LNCaP clone FGC (cell line): Measurements from ENCODE around the gene NAA80.
"Not testable (repeated sequence)": the region's sequence is repeated elsewhere in the genome, so short reads cannot be mapped to it uniquely, and the experiment has no call there.

ENCODE experiments used
- DNase-seq: peaks from one replicate; pipeline ENCODE4 v3.0.0-alpha.2; 2011; ENCODE audit warnings: low read depth
- H3K4me3 ChIP-seq: 2 replicates; pipeline ENCODE4 v1.5.1; 2011; ENCODE audit warnings: mild to moderate bottlenecking, low read depth, low read length, control low read depth
- TF ChIP-seq, protein P1 (sequence below): IDR thresholded peaks from 2 replicates; pipeline ENCODE4 v1.5.1; 2012; ENCODE audit warnings: mild to moderate bottlenecking; ENCODE audit not compliant: control insufficient read depth, insufficient read depth; ENCODE audit errors: extremely low read depth

Gene NAA80

DNA sequence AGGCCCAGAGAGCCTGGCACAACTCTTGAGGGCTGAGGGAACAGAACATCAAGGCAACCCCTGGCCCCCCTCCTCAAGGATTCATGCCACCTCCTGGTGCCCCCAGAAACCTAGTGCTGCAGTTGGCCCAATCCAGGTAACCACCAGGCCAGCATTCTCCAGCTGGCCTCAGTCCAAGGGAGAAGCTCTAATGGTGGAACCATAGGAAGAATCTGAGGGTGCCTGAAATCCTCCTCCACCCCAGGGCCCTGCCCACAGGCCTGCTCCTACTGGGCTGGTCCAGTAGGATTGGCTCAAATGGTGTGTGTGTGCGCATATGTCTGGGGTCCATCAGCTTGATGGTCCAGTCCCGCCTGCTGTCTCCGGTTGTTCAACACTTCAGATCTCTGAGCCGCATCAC is 15.6 kb upstream of the NAA80 start:
- TF ChIP-seq, protein P1, sequence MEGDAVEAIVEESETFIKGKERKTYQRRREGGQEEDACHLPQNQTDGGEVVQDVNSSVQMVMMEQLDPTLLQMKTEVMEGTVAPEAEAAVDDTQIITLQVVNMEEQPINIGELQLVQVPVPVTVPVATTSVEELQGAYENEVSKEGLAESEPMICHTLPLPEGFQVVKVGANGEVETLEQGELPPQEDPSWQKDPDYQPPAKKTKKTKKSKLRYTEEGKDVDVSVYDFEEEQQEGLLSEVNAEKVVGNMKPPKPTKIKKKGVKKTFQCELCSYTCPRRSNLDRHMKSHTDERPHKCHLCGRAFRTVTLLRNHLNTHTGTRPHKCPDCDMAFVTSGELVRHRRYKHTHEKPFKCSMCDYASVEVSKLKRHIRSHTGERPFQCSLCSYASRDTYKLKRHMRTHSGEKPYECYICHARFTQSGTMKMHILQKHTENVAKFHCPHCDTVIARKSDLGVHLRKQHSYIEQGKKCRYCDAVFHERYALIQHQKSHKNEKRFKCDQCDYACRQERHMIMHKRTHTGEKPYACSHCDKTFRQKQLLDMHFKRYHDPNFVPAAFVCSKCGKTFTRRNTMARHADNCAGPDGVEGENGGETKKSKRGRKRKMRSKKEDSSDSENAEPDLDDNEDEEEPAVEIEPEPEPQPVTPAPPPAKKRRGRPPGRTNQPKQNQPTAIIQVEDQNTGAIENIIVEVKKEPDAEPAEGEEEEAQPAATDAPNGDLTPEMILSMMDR: no peak
- DNase-seq: no peak
- no peak overlapping the region for H3K4me3 ChIP-seq

DNA sequence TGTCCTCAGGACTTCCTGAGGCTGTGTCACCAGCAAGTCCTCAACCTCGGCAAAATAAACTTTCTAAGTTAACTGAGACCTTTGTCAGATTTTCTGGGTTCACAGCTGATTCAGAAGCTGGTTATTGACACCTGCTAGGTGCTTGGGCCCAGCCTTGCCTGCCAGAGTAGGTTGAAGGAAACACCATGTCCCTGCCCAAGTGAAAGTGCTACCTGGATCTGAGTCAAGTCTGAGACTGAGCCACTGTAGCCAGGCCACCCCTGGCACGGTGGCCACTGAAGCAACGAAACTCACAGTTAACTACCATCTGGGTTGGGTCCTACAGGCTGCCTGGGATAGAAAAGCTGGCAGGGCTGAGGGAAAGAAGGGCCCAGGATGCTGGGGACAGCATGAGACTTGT is 15.1 kb upstream of the NAA80 start:
- TF ChIP-seq, protein P1: no peak
- H3K4me3 ChIP-seq: no peak overlapping the region
- no peak for DNase-seq

DNA sequence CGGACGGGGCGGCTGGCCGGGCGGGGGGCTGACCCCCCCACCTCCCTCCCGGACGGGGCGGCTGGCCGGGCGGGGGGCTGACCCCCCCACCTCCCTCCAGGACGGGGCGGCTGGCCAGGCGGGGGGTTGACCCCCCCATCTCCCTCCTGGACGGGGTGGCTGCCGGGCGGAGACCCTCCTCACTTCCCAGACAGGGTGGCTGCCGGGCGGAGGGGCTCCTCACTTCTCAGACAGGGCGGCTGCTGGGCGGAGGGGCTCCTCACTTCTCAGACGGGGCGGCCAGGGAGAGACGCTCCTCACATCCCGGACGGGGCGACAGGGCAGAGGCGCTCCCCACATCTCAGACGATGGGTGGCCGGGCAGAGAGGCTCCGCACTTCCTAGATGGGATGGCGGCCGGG is 12.8 kb upstream of the NAA80 start:
- not testable (repeated sequence) for DNase-seq, H3K4me3 ChIP-seq

DNA sequence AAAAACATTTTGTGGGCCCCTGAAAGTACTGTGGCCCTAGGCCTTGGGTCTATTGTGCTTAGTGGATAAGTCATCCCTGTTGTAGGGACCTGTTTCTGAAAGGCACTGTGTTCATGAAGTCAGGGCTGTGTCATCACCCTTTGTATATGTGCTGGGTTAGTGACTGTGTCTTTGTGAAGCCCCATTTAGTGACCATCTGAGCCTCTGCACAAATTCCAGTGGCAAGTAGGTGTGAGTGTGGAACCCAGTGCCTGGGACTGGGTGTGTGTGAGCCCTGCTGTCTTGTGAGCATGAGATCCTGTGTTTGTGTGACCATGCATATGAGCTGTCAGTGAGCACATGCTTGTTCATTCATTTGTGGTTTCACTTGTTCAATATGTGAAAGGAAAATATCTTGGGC is 5.4 kb upstream of the NAA80 start:
- H3K4me3 ChIP-seq: no peak overlapping the region
- TF ChIP-seq, protein P1: no peak
- no peak for DNase-seq

DNA sequence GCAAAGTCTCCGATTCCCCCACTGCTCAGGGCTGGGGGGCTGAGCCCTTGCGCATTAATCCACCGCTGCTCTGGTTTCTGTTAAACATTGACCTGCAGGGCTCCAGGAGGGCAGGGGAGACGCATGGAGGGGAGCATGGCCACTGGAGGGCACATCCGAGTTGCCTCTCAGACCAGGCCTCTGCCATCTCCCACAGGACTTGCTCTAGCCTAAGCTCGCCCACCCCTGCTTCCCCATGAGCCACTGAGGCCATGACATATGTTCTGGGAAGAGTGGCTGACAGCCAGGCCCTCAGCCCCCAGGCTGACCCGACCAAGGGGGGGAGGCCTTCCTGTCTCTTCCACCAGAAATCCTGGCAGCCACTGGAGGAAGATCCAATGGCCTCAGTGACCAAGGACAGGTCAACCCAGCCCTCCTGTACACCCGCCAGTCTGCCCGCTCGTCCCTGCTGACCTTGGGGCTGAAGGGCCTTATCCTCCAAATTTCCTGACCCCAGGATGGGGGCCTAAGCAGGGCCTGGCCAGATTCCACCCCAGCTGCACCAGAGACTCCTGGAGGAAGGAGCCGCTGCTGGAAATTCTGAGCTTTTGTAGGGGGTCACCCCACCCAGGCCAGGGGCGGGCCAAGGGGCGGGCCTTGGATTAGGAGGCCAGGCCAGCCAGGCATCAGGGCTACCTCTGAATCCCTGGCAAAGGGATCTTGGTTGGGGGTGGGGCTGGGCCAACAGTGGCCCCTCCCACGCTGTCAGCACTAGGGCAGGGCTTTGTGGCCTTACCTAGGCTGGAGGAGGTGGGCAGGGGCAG is 4.0 kb upstream of the NAA80 start, which contains the start of gene HYAL1:
Gene HYAL1, minus strand, starts transcription at position 562 of the 803 bp plus-strand sequence. CDS start 618 bp downstream, outside the sequence.
- H3K4me3 ChIP-seq: no peak within 1 kb of the TSS
- DNase-seq: no peak
- TF ChIP-seq, protein P1: no peak

DNA sequence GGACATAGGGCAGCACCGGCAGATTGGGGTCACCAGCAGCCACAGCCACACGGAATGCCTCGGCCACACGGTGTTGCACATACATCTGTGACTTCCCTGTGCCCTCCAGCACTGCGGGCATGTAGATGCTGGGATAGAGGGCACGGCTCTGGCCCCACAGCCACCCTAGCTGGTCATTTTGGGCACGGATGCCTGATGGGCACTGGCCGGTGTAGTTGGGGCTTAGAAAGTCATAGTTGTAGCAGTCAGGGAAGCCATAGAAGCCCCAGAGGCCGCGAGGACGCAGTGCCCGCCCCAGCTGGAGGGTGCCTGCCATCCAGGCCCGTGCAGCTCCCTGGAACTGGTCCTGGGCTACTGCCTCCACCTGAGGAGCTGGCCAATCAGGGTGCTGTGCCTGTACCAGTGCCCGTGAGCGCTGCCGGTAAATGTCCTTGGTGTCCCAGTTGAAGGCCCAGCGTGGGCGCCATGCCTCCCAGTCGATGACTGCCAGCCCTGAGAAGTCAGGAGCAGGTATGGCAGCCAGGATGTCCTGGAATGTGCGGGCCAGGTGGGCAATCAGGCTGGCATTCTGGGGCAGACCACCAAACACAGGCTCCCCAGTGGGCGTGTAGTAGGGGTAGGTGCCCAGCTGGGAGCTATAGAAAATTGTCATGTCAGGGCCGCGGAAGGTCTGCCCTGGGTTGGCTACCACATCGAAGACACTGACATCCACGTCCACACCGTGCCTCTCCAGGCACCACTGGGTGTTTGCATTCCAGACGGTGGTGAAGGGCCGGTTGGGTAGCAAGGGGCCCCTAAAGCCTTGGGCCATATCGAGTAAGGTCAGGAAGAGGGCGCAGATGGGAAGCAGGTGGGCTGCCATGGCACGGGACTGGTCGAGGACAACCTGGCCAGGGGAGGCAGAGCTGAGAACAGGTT is 3.1 kb upstream of the NAA80 start:
- TF ChIP-seq, protein P1: no peak
- no peak for DNase-seq
- H3K4me3 ChIP-seq: no peak overlapping the region

DNA sequence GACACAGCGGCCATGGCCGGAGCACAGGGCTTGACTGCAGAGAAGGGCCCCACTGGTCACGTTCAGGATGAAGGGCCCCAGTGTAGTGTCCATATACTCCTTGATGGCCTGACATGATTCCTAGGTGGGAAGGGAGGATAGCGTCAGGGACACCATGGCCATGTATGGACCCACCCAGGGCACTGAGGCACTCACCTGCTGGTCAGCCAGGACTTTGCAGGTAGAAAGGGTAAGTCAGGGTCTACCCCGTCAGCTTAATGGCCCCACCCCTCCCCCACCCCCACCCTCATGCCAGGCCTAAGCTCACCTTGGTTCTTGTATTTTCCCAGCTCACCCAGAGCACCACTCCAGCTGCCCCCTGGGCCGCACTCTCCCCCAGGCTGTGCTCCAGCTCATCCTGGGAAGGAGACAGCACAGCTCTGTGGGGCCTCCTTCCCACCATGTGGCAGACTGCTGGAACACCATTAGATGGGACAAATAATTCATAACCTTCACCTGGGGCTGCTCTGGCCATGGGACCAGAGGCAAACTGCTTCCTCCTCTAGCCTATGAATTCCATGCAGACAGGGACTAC is 1.6 kb upstream of the NAA80 start:
- peak overlapping the region; percentile 55; the same call in 1 of the 2 replicates for H3K4me3 ChIP-seq
- TF ChIP-seq, protein P1: no peak
- DNase-seq: no peak
